ENCODE results near the gene LAMP5.
A peak's percentile ranks its signal among the peaks of the same experiment; 100 is the strongest.

Gene LAMP5

GRCh38 chr20:9514461-9515213 is at the start of gene LAMP5:
Gene LAMP5 (plus strand): TSS chr20:9514590. CDS start chr20:9514853, 263 bp downstream.
- no peaks in the 10 kb centered on the region for H3K9me2 ChIP-seq (ENCODE audit: low read depth, low read length)
- TF ChIP-seq EZH2 (IDR thresholded peaks at IDR 0.05; ENCODE audit: borderline replicate concordance, low read length) = no peak
- H3K9me3 ChIP-seq (ENCODE audit: low read length) = no peaks in the 10 kb centered on the region
- H4K20me1 ChIP-seq (ENCODE audit: insufficient read depth, low read length) = no peaks in the 10 kb centered on the region
- H3F3A ChIP-seq (ENCODE audit: insufficient read depth, low read length) = no peaks in the 10 kb centered on the region
- H3K4me2 ChIP-seq (ENCODE audit: low read length) = no peak within 1 kb of the TSS
- H3K27ac ChIP-seq (ENCODE audit: low read depth, low read length, poor library complexity, severe bottlenecking) = no peak within 1 kb of the TSS
- no peaks in the 10 kb centered on the region for H3K27me3 ChIP-seq (ENCODE audit: insufficient read depth, low read length)
- no peaks in the 10 kb centered on the region for H3K36me3 ChIP-seq (ENCODE audit: insufficient read depth, low read length)
- no peak within 1 kb of the TSS for H2AFZ ChIP-seq (ENCODE audit: low read length)
- no peak within 1 kb of the TSS for H3K4me3 ChIP-seq (ENCODE audit: low read depth, low read length, poor library complexity, severe bottlenecking)
- H3K9ac ChIP-seq (ENCODE audit: low read length) = no peak within 1 kb of the TSS
- H3K79me2 ChIP-seq (ENCODE audit: insufficient read depth, low read length) = no peaks in the 10 kb centered on the region
- H3K4me1 ChIP-seq (ENCODE audit: insufficient read depth, low read length, severe bottlenecking) = no peaks in the 10 kb centered on the region

GRCh38 chr20:9467995-9468394 is 46.4 kb upstream of the LAMP5 start:
- no peak overlapping the region for H3K4me3 ChIP-seq (ENCODE audit: low read depth, low read length, poor library complexity, severe bottlenecking)
- no peak overlapping the region for H3K4me2 ChIP-seq (ENCODE audit: low read length)
- no peaks in the 10 kb centered on the region for H3K9me2 ChIP-seq (ENCODE audit: low read depth, low read length)
- no peaks in the 10 kb centered on the region for H3K4me1 ChIP-seq (ENCODE audit: insufficient read depth, low read length, severe bottlenecking)
- H3K27me3 ChIP-seq (ENCODE audit: insufficient read depth, low read length) = no peaks in the 10 kb centered on the region
- no peaks in the 10 kb centered on the region for H3K9me3 ChIP-seq (ENCODE audit: low read length)
- TF ChIP-seq CTCF (IDR thresholded peaks at IDR 0.05; ENCODE audit: low read length) = peak; percentile 58
- no peak for TF ChIP-seq EZH2 (IDR thresholded peaks at IDR 0.05; ENCODE audit: borderline replicate concordance, low read length)
- H4K20me1 ChIP-seq (ENCODE audit: insufficient read depth, low read length) = no peaks in the 10 kb centered on the region
- no peak overlapping the region for H3K9ac ChIP-seq (ENCODE audit: low read length)
- no peaks in the 10 kb centered on the region for H3K36me3 ChIP-seq (ENCODE audit: insufficient read depth, low read length)
- H2AFZ ChIP-seq (ENCODE audit: low read length) = no peak overlapping the region
- H3F3A ChIP-seq (ENCODE audit: insufficient read depth, low read length) = no peaks in the 10 kb centered on the region
- H3K79me2 ChIP-seq (ENCODE audit: insufficient read depth, low read length) = no peaks in the 10 kb centered on the region
- H3K27ac ChIP-seq (ENCODE audit: low read depth, low read length, poor library complexity, severe bottlenecking) = no peak overlapping the region

GRCh38 chr20:9474835-9475415 is 39.5 kb upstream of the LAMP5 start:
- TF ChIP-seq CTCF (IDR thresholded peaks at IDR 0.05; ENCODE audit: low read length) (no peak), EZH2 (IDR thresholded peaks at IDR 0.05; ENCODE audit: borderline replicate concordance, low read length) (no peak)
- no peaks in the 10 kb centered on the region for H3K4me1 ChIP-seq (ENCODE audit: insufficient read depth, low read length, severe bottlenecking)
- no peaks in the 10 kb centered on the region for H3F3A ChIP-seq (ENCODE audit: insufficient read depth, low read length)
- no peaks in the 10 kb centered on the region for H3K36me3 ChIP-seq (ENCODE audit: insufficient read depth, low read length)
- H3K4me3 ChIP-seq (ENCODE audit: low read depth, low read length, poor library complexity, severe bottlenecking) = no peak overlapping the region
- 0 out of 2 replicates have a peak, but pooled peaks cover 4% of the 10 kb centered on the region for H3K27me3 ChIP-seq (ENCODE audit: insufficient read depth, low read length)
- no peak overlapping the region for H2AFZ ChIP-seq (ENCODE audit: low read length)
- H3K9me2 ChIP-seq (ENCODE audit: low read depth, low read length) = no peaks in the 10 kb centered on the region
- no peak overlapping the region for H3K27ac ChIP-seq (ENCODE audit: low read depth, low read length, poor library complexity, severe bottlenecking)
- H3K9ac ChIP-seq (ENCODE audit: low read length) = no peak overlapping the region
- no peaks in the 10 kb centered on the region for H4K20me1 ChIP-seq (ENCODE audit: insufficient read depth, low read length)
- H3K4me2 ChIP-seq (ENCODE audit: low read length) = no peak overlapping the region
- H3K79me2 ChIP-seq (ENCODE audit: insufficient read depth, low read length) = no peaks in the 10 kb centered on the region
- no peaks in the 10 kb centered on the region for H3K9me3 ChIP-seq (ENCODE audit: low read length)

Measured in OCI-LY1 (cell line).